ENCODE data around the gene PSMD6.

PSMD6 gene

DNA sequence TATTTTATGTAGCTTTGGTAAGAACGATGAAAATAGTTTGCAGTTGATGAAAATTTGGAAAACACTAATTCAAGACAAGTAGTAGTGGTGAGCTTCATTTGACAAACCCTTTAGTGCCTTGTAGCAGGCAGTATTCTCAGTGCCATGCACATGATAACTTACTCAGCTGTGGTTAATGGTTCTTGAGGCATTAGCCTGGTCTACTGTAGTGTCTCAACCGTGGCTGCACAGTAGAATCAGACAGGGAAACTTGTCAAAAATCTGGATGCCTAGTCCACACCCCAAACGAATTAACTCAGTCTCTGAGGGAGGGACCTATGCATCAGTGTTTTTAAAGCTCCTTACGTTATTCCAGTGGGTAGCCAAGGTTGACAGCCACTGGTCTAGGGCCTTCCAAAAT lies 45.4 kb downstream of the PSMD6 start:
- no peak for DNase-seq (ENCODE audit: low read depth, low spot score)
- TF ChIP-seq, protein P1, sequence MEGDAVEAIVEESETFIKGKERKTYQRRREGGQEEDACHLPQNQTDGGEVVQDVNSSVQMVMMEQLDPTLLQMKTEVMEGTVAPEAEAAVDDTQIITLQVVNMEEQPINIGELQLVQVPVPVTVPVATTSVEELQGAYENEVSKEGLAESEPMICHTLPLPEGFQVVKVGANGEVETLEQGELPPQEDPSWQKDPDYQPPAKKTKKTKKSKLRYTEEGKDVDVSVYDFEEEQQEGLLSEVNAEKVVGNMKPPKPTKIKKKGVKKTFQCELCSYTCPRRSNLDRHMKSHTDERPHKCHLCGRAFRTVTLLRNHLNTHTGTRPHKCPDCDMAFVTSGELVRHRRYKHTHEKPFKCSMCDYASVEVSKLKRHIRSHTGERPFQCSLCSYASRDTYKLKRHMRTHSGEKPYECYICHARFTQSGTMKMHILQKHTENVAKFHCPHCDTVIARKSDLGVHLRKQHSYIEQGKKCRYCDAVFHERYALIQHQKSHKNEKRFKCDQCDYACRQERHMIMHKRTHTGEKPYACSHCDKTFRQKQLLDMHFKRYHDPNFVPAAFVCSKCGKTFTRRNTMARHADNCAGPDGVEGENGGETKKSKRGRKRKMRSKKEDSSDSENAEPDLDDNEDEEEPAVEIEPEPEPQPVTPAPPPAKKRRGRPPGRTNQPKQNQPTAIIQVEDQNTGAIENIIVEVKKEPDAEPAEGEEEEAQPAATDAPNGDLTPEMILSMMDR (IDR thresholded peaks at IDR 0.05; ENCODE audit: insufficient read depth, low read length, missing control alignments): no peak
- POLR2A ChIA-PET: no interaction called here
- no peak overlapping the region for H3K4me3 ChIP-seq (ENCODE audit: low read depth, low read length)
- CTCF ChIA-PET: interaction anchor here (1.1 to 9.3 kb wide), 5 partner anchors 14 to 628 kb away, joined by 3 to 143 read pairs (median 5); no protein-coding TSS in a partner anchor

DNA sequence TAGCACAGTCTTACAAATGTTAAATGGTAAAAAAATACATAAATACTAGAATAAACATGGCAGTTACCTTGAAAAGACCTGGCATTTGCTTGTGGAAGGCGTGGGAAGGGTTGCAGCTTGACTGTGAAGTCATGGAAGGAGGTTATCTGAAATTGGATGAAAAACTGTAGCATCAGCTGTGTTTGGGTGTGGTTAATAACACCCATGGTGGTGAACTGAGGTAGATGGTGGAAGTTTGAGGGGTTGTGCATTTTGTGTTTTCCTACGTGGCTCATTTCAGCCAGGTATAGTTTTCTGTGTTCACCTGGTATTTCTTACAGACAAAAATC lies 46.5 kb downstream of the PSMD6 start:
- ChIA-PET POLR2A (no interaction called here), CTCF (interaction anchor here (0.8 to 9.3 kb wide), 5 partner anchors 14 to 47 kb away, joined by 3 to 143 read pairs (median 5); no protein-coding TSS in a partner anchor)
- no peak for DNase-seq (ENCODE audit: low read depth, low spot score)
- TF ChIP-seq, protein P1 (IDR thresholded peaks at IDR 0.05; ENCODE audit: insufficient read depth, low read length, missing control alignments): no peak
- no peak overlapping the region for H3K4me3 ChIP-seq (ENCODE audit: low read depth, low read length)

DNA sequence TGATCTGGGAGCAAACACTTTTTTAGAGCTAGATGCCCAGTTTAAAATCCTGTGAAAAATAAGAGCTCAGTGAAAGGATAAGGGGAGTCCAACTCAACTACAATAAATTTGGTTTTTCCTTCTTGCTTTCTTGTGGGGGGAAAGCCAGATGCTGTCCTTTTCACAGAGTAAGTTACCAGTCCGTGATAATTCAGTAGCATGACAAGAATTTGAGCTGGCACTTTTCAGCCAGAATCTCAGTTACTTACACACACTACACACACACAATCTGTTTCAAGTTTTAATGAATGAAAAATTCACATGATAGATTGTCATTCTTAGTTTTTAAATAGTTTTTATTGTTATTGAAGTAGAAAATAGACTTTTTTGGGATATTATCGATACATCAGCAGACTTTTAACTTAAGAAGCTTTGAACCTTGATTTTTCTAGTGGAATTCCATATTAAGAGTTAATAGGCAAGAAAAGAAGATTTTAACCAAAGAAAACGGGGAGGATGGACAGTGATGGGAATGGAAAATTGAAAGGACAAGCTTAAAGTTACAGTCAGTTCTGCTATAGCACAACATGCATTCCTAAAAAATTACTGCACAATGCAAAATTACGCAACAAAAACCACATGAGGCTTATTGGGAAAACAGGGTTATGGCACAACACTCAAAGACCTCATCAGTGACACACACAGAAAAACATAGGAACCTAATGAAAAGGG lies 47.0 kb downstream of the PSMD6 start:
- POLR2A ChIA-PET: no interaction called here
- DNase-seq (ENCODE audit: low read depth, low spot score): peak; percentile 92

DNA sequence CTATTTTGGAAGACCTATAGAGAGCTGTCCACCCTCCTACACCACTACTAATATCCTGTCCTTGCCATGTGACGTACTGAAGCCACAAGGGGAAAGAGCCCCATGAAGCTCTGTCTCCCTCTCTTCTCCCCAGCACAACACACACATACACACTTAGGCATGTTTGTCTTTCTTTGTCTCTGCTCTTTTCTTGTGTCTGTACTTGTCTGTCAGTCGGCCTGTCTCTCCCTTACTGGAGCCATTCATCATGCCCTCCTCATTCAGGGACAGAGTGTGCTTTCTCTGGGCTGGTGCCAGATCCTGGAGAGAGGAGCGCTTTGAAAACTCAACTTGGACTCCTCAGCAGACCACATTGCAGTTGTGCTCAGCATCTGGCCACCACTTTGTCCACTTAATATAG lies 47.6 kb downstream of the PSMD6 start:
- POLR2A ChIA-PET: no interaction called here
- no peak for DNase-seq (ENCODE audit: low read depth, low spot score)
- TF ChIP-seq, protein P1 (IDR thresholded peaks at IDR 0.05; ENCODE audit: insufficient read depth, low read length, missing control alignments): no peak
- H3K4me3 ChIP-seq (ENCODE audit: low read depth, low read length): no peak overlapping the region
- CTCF ChIA-PET: interaction anchor here (0.8 to 9.3 kb wide), 5 partner anchors 13 to 488 kb away, joined by 3 to 143 read pairs (median 3); no protein-coding TSS in a partner anchor

More for the DNA sequence above, 47.0 kb downstream of the PSMD6 start:
- TF ChIP-seq, protein P1 (IDR thresholded peaks at IDR 0.05; ENCODE audit: insufficient read depth, low read length, missing control alignments): no peak
- H3K4me3 ChIP-seq (ENCODE audit: low read depth, low read length): no peak overlapping the region
- CTCF ChIA-PET: interaction anchor here (0.8 to 9.3 kb wide), 6 partner anchors 13 to 487 kb away, joined by 3 to 143 read pairs (median 4); no protein-coding TSS in a partner anchor

DNA sequence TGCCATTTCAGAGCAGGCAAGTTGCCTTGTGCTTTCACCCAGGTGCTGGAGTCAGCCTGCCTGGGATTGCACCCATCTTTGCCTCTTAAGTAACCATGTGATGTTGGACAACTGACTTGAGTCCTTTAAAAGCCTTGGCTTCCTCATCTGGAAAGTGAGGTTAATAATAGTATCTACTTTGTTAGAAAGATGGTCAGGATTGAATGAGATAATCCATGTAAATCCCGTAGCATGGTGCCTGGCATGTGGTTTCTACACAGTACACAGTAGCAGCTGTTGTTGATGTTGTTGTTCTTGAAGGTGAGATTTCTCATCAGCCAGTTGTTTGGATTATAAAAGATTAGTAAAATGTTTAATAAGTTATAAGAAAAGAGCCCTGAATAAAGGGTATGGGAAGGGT lies 48.8 kb downstream of the PSMD6 start:
- POLR2A ChIA-PET: no interaction called here
- no peak for DNase-seq (ENCODE audit: low read depth, low spot score)
- CTCF ChIA-PET: interaction anchor here (1.0 to 9.3 kb wide), 3 partner anchors 12 to 67 kb away, joined by 3 to 143 read pairs (median 90); no protein-coding TSS in a partner anchor
- TF ChIP-seq, protein P1 (IDR thresholded peaks at IDR 0.05; ENCODE audit: insufficient read depth, low read length, missing control alignments): no peak
- H3K4me3 ChIP-seq (ENCODE audit: low read depth, low read length): no peak overlapping the region

DNA sequence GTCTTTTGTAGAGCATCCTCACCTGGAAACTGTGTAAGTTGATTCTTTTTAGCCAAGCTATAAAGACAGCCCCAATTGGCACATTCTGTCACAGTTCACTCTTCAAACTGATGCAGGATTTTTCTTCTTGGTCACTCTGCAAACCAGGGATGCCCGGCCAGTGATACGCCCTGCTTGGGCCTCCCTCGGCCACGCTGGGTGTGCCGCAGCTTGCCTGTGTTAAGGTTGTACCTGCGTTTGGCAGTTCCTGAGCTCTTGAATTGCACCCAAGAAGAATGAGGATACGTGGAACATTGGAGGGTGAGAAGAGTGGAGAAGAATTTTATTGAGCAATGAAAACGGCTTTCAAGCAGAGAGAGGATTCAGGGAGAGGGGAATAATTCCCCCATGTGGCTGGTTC lies 49.9 kb downstream of the PSMD6 start:
- ChIA-PET CTCF (interaction anchor here (1.0 to 9.3 kb wide), 3 partner anchors 10 to 66 kb away, joined by 3 to 143 read pairs (median 90); no protein-coding TSS in a partner anchor), POLR2A (interaction anchor here (0.6 kb wide), 1 partner anchor 61 kb away, joined by 3 read pairs; the partner anchor contains the start of gene SCAANT1)
- no peak overlapping the region for H3K4me3 ChIP-seq (ENCODE audit: low read depth, low read length)
- TF ChIP-seq, protein P1 (IDR thresholded peaks at IDR 0.05; ENCODE audit: insufficient read depth, low read length, missing control alignments): no peak
- no peak for DNase-seq (ENCODE audit: low read depth, low spot score)
